ENCODE measurements around the gene PLSCR2.
"Not testable (repeated sequence)": the region's sequence is repeated elsewhere in the genome, so short reads cannot be mapped to it uniquely, and the experiment has no call there.

The PLSCR2 gene

DNA sequence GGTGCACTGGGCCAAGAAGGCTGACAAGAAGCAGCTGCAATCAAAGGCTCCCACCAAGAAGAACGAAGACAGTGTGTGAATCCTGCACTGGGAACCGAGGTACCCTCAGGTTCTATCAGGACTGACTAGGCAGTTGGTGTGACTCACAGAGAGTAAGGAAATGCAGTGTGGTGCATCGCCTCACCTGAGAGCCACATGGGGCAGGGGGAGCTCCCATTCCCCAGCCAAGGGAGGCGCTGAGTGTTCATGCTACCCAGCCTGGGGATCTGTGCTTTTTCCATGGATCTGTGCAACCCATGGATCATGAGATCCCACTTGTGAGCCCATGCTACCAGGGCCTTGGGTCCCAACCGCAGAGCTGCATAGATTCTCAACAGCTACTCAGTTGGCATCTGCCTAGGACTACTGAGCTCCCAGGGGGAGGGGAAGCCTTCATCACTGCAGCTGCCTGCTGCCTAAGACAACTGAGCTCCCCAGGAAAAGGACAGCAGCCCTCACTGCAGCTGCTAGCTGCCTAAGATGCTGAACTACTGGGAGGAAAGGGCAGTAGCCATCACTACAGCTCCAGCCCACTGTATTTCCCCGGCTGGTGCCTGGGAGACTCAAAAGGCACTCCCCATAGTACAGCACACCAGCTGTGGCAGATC, 6.9 kb upstream of the PLSCR2 start:
- DNase-seq = no peak

DNA sequence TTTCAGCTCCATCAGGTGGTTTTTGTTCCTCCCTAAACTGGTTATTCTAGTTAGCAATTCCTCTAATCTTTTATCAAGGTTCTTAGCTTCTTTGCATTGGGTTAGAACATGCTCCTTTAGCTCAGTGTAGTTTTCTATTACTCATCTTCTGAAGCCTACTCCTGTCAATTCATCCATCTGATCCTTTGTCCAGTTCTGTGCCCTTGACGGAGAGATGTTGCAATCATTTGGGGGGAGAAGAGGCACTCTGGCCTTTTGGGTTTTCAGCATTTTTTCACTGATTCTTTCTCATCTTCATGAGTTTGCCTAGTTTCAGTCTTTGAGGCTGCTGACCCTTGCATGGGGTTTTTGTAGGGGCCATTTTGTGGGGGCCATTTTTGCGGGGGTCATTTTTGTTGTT, 5.6 kb upstream of the PLSCR2 start:
- not testable (repeated sequence) for DNase-seq

DNA sequence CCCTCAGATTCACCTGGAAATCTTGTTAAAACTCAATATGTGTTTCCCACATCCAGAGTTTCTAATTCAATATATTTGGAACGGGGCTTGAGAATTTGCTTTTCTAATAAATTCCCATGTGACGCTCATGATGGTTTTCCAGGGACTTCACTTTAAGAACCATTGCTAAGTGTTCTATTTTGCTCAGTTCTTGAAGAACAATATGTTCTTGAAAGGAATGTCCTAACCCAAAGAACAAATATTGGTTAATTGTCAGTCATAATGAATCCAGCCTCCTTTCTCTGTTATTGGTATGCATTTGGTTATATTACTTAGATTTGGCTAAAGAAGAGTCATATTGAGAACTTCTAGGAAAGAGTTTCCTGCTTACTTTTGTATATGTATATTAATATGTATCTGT, 4.4 kb upstream of the PLSCR2 start:
- DNase-seq = no peak

DNA sequence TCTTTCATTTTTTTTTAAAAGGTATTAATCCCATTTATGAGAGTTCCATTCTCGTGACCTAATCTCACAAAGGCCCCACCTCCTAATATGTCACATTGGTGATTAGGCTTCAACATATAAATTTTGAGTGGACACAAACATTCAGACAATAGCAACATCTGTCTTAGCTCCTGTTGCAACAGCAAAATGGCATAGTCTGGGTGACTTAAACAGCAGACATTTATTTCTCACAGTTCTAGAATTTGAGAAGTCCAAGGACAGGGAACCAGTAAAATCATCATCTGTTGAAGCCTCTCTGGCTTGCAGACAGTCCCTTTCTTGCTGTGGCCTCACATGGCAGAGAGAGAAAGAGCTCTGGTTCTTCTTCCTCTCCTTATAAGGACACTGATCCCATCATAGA, 3.2 kb upstream of the PLSCR2 start:
- no peak for DNase-seq

DNA sequence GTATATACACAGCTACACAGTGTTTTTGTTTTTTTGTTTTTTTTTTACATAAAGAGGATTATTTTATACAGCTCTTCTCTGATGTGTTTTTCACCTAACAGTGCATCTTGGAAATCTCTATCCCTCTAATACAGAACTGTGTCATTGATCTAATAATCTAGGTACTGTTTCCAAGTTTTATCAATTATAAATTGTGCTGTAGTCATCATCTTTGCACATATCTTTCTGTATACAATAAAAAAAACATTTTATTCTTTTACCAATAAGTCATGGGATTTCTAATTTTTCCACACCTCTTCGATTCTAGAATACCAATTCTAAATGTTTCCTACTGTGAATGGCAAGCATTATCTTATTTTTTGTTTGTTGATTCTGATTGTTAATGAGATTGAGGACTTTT, 1.7 kb upstream of the PLSCR2 start:
- DNase-seq = no peak

DNA sequence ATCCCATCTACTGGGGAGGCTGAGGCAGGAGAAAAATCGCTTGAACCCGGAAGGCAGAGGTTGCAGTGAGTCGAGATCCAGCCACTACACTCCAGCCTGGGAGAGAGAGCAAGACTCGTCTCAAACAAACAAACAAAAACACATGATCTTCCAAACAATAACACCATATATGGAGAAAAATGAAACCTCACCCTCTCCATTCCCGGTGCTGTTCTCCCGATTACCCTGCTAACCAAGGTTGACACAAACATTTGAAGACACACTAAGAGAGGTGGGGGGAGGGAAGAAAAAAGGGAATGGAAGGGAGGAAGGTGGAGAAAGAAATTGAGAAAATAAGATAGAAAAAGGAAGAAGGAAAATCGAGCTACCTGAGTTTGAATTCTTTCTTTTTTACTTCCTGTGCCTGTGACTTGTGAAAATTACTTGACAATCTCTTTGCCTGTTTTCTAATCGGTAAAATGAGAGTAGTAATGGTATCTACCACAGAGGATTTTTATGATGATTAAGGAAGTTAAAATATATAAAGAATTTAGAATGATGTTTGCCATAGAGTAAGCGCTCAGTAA, 1.1 kb upstream of the PLSCR2 start:
- DNase-seq = no peak

DNA sequence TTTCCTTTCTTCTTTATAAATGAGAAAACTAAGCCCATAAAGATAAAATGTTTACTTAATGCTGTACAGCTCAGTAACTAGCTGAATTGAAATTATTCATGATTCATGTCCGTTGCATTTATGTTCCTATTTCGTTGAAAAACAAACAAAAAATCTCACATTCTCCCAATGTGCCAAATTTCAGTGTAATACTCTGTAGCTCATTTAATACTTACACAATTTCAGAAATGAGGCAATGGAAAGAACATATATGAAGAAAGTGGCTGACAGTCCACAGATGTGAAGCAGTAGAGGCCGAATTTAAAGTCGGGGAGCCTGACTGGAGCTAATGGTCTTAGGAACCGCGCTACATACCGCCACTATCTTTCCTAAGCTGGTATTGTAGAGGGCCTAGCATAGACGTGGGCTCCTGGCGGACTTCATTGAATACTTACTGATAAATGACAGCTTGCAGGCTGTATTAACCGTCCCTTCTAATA, 651 bp downstream of the PLSCR2 start:
- no peak for DNase-seq

DNA sequence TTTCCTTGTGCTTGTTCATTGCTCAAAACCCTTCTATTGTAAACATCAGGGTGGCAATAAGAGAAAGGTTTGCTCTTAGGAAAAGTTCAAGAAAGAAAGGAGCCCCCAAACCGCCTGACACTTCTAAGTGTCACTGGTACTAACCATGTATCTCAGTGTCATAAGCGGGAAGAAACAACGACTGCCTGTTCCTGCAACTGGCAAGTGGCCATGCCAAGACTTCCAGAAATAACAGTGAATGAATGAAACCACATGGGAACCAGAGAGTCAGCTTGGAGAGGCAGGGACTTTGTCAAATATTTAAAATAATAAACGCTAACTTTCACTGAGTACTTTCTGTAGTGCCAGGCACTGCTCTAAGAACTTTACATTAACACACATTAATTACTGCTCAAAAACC, 1.1 kb downstream of the PLSCR2 start:
- DNase-seq = no peak

DNA sequence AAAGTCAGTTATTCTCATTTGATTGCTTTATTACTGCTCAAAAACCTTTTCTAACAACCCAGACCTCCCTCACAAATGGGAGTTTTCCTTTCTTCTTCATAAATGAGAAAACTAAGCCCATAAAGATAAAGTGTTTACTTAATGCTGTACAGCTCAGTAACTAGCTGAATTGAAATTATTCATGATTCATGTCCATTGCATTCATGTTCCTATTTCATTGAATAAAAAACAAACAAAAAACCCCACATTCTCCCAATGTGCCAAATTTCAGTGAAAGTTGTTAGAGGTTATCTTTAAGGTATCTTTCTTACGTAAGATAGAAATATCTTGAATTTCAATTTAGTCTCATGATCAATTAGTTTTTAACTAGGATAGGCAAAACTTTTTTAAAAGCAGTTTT, 2.8 kb downstream of the PLSCR2 start:
- no peak for DNase-seq

DNA sequence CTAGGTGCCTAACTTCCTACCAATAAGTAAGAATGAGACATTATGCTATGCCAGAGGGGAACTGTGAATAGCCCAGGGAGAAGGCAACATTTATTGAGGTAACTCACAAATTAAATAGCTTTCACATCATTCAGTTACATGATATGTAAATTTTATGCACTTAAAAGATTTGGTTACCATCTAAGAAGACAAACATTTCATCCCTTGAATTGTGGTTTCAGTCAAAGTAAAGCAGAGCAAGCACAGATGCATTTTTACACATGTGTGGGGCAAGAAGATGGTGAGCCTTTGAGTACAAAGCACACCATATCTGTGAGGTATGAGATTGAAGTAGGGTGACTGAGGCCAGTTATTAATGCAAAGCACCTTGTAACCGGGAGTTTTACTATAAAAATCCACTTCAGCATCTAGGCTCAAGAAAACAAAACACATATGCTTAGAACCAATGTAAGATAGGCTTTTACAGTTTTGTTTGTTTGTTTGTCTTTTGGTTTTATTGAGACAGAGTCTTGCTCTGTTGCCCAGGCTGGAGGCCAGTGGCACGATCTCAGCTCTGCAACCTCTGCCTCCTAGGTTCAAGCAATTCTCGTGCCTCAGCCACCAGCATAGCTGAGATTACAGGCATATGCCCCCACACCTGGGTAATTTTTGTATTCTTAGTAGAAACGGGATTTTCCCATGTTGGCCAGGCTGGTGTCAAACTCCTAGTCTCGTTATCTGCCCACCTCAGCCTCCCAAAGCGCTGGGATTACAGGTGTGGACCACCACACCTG, 3.5 kb downstream of the PLSCR2 start:
- no peak for DNase-seq

DNA sequence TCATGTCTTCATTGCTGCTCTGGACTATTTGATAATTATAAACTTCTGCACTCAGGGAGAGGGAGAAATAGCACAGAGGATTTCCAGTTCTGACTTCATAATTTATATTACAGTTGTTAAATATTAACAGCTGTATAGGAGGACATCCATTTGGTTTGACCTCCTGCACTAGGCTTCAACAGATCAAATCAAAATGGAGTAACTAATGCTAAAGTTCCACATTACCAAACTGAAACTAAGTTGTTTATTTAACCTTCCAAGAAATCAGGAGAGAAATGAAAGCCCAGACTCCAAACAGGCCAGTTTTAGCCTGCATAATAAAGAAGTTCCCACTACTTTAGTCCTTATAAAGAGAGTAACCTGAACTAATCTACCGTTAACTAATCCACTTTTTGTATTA, 4.6 kb downstream of the PLSCR2 start:
- no peak for DNase-seq

DNA sequence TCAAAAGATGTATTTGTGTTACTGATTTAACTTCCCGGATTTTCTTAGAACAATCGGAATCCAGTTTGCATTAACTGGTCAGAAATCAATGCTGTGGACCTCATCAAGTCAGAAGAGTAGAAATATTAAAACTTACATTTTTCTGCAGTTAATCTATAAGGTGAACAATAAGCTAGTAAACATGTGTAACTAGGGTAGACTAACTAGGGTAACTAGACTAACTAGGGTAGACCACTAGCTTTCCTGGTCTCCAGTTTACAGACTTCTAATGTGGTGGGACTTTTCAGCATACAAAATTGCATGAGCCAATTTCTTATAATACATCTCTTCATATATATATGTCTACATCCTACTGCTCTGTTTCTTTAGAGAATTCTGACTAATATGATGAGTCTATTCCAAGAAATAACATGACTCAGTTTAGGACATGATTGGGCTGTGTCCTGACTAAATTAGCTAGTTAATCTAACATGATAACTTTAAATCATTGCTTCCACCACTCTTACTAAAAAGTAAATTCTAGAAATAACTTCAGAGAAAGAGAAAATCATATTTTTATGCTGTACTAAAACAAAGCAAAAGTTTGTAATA, 5.3 kb downstream of the PLSCR2 start:
- DNase-seq = no peak

DNA sequence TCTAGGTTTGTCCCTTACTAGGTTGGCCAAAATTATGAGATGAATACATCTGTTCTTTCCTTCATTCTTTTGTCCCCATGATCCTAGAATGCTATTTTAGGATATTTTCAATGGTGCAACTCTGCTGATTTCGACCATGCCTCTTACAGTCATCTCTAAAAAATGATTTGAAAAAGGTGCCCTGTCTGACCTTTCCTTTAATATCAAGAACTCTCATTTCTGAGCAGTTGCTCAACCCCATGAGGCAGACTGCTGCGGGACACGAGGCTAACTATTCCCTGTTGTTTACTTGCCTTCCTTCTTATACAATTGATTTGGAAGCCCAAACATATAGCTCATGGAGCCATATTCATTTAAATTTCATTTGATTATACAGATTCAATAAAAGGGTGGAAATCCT, 14.6 kb downstream of the PLSCR2 start:
- no peak for DNase-seq

DNA sequence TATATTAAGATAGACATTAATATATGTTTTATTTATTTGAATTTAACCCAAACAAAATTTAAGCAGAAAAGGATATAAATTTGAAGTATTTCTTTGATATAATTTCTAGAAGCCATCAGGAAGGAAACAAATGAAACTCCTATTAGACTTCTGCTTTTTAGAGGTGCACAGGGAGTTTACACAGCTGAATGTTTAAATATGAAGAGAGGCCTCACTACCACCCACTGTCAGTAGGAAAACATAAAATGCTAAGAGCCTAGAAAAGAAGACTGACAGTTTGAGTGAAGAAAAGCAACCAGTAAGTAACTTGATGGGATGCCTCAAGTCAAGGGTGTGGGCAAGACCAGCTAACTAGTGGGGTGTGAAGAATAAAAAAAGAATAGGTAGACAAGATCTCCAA, 19.7 kb downstream of the PLSCR2 start:
- DNase-seq = peak; percentile 33

DNA sequence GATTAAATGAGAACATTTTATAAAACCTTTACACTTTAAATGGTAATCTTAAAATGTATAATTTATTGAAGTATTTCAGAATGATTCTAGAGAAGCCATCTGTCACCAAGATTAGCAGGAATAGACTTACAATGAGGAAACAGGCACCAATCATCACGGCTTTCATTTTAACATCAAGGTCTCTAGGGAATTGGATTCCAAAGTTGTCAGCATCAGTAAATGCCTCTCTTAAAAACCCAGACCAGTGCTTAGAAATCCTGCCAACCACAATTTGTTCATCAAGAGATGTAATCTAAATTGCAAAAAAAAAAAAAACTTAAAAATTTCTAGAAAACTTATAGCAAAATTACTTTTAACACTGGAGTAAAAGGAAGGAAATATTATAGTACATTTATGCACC, 20.3 kb downstream of the PLSCR2 start:
- DNase-seq = no peak

DNA sequence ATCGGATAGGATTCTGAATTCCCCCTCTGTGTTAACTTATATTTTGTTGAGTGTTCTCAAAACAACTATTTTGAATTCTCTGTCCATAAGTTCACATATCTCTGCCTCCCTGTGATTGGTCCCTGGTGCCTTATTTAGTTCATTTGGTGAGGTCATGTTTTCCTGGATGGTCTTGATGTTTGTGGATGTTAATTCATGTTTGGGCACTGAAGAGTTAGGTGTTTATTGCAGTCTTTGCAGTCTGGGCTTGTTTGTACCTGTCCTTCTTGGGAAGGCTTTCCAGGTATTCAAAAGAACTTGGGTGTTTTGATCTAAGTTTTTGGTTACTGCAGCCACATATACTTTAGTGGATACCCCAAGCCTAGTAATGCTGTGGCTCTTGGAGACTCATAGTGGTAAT, 23.3 kb downstream of the PLSCR2 start:
- DNase-seq = no peak

DNA sequence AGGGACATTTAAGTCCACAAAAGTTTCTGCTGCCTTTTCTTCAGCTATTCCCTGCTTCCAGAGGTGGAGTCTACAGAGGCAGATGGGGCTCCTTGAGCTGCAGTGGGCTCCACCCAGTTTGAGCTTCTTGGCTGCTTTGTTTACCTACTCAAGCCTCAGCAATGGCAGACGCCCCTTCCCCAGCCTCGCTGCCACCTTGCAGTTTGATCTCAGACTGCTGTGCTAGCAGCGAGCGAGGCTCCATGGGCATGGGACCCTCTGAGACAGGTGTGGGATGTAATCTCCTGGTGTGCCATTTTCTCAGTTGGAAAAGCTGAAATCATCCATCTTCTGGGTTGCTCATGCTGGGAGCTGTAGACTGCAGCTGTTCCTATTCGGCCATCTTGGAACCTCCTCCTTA, 29.1 kb downstream of the PLSCR2 start:
- not testable (repeated sequence) for DNase-seq

DNA sequence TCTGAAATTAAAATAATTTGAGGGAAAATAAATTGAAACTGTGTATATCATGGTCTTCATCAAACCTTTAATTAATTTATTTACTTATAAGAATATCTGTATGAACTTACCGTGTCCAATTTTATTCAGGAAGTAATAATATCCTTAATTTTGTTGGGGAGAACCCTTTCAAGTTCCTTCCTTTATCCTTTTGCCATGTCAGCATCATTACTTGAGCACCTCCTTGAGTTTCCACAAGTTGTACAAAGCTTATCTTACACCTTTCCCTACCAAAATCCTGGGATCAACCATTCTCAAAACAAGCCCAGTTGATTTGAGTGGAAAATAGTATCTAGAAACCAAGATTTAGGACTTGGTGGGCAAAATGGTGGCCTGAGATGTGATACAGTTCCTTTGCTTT, 37.3 kb downstream of the PLSCR2 start:
- no peak for DNase-seq

DNA sequence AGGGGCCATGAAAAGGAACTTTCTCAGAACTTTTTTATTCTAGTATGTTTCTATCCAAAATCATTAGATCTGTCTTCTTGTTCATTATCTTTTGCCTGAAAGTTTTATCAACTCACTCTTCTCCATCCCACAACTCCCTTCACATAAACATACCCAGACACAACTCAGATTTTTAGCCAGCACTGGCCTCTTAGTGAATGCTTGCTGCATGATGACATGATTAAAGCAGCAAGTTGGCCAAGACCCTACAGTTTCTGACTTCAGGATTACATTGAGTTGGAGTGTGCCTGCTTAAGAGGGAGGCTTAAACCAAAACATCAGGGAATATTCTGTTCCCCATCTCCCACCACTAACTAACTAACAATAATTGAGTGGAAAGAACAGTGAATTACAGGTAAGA, 38.1 kb downstream of the PLSCR2 start:
- DNase-seq = no peak

DNA sequence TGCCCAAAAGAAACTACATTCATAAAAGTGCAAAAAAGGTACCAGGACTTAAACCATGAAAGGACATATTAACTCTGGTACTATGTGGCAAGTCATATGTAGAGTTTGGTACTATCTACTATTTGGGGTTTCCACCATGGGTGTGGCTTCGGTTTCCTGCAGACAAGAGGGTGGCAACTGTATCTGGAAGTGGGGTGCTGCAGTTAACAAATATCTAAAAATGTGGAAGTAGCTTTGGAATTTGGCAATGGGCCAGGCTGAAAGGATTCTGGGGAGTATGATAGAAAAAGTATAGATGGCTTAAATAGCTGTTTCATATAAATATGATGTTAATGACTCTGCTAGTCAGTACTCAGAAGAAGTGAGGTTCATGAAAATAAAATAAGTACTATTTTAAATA, 44.0 kb downstream of the PLSCR2 start:
- no peak for DNase-seq

DNA sequence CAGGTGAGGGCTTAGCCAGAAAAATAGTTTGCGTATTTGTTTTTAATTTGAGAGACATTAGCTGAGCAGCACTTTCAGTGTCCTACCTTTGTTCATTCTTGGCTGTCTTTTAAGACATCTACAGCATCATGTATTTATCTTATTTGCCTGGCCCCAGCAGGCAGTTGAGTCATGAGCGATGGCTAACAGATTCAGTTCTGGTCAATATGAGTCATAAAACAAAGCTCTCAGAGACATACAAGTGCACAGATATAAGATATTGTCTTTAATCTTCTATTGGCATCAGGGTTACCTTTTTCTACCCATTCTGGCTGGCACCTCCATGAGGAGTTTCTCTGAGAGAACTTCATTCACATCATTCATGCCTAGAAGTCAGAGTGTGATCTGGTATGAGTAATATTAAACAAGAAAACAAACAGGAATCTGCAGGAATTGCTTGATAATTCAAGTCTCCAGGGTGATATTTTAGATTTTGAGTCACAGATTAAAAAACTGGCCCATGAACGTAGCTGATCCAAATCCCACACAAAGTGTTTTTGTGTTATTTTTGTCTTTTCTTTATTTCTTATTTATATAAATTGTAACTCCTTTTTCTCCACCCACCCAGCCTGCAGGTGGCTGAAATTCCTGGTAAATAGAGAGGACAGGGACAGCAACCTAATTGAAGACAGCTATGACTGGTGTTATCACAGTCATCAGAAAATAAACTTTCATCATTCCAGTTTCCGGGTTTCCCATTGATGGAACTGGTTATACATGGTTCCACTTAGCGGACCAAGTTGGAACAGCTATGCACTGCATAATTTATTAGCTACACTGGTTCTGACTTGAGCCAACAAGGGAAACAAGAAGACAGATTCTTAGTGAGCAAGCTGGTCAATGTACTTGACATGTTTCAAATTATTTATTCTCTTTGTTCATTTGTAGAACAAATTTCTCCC, 47.3 kb downstream of the PLSCR2 start:
- no peak for DNase-seq

DNA sequence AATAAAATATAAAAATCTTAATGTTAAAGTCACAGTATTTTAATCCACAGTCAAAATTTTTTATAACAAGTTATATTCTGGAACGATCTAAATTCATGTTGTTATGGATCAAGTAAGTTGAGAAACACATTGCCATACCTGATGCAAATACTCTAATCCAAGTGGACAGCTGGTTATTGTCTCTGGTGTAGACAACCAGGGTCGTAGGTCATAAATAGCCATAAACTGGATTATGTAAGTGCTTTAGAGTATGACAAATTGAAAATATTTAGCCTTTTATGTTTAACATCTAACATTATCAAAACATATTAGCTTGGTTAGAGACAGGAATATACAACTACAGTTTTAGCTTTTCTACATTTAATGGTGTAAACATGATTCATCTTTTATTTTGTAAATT, 53.0 kb downstream of the PLSCR2 start:
- DNase-seq = no peak

DNA sequence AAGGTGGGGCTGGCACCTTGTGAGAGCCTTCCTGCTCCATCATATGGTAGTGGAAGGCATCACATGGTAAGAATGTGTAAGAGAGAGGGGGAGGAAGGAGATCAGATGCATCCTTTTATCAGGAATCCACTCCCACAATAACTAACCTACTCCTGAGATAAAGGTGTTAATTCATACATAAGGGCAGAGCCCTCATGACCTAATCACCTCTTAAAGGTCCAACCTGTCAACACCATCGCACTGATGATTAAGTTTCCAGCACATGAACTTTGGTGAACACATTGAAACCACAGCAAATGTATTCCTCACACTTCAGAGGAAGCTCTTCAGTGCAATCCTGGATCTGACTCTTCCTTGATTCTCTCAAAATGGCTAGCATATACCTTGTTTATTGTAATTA, 55.4 kb downstream of the PLSCR2 start:
- no peak for DNase-seq
